LoVo (cell line): ENCODE results near the gene ZNF574.

ENCODE experiments used
- DNase-seq: peaks from one replicate; pipeline ENCODE4 v3.0.0-alpha.2; 2016; ENCODE audit warnings: low spot score

The ZNF574 gene

GRCh38 chr19:42129399-42130253 lies 53.7 kb downstream of the ZNF574 start:
- no peak for DNase-seq

GRCh38 chr19:42130254-42130573 lies 54.2 kb downstream of the ZNF574 start:
- no peak for DNase-seq
